Lower lobe of right lung (tissue), 2 donors: ENCODE measurements around the gene SARDH. TPM values are rescaled to one million over a fixed set of nuclear protein-coding genes. Genes with fewer than 3 reads are reported as not detected.
A peak's percentile ranks its signal among the peaks of the same experiment; 100 is the strongest.

Source experiments
- ATAC-seq, 2 donors: fragments of 200-7000 bp; cut with Tn5 transposase; one replicate each; pipeline ENCODE4 v1.9.1; 2020 to 2022; ENCODE audit warnings: mild to moderate bottlenecking in 2 of 2, moderate library complexity in 2 of 2
- DNase-seq: peaks from one replicate; pipeline ENCODE4 v3.0.0-alpha.2; 2020
- H3K27ac ChIP-seq: fragments of 200-600 bp; one replicate; pipeline ENCODE4 v1.8.0; 2022
- H3K27me3 ChIP-seq: fragments of 200-600 bp; one replicate; pipeline ENCODE4 v1.8.0; 2022; ENCODE audit warnings: low read depth
- H3K36me3 ChIP-seq: fragments of 200-600 bp; one replicate; pipeline ENCODE4 v1.8.0; 2022; ENCODE audit warnings: mild to moderate bottlenecking
- H3K4me1 ChIP-seq: fragments of 200-600 bp; one replicate; pipeline ENCODE4 v1.8.0; 2022
- H3K4me3 ChIP-seq: fragments of 200-600 bp; one replicate; pipeline ENCODE4 v1.8.0; 2022; ENCODE audit warnings: mild to moderate bottlenecking
- H3K9me3 ChIP-seq: fragments of 200-600 bp; one replicate; pipeline ENCODE4 v1.8.0; 2022
- intact Hi-C: fragments of 100-400 bp; cut with DNase I; formaldehyde crosslinking; loops from one replicate; pipeline ENCODE4 v1.11.0; 2022
- total RNA-seq: library from RNA; stranded (reverse); fragmentation: NEBNext Ultra II Directional; extraction: Animal tissue kit (Norgen Biotek cat#: 25700); gene quantifications from one replicate; pipeline ENCODE4 v1.2.1, GENCODE V29; 2021
- TF ChIP-seq, protein P1 (sequence below): fragments of 200-600 bp; IDR thresholded peaks from one replicate; pipeline ENCODE4 v1.8.0; 2022; ENCODE audit warnings: antibody characterized with exemption, mild to moderate bottlenecking
- donor health status: DM: no; HTN: yes; CAD: no; lungs with severe emphysema.

The SARDH gene
- total RNA-seq, 1 donor from 2014 or later = 3.4 TPM

GRCh38 chr9:133740911-133741310 is 2.8 kb upstream of the SARDH start:
- no peak overlapping the region for H3K4me3 ChIP-seq
- H3K4me1 ChIP-seq = peaks cover 13% of the 10 kb centered on the region
- no peaks in the 10 kb centered on the region for H3K36me3 ChIP-seq
- intact Hi-C loops = no loop called here
- H3K9me3 ChIP-seq = no peaks in the 10 kb centered on the region
- TF ChIP-seq, protein P1, sequence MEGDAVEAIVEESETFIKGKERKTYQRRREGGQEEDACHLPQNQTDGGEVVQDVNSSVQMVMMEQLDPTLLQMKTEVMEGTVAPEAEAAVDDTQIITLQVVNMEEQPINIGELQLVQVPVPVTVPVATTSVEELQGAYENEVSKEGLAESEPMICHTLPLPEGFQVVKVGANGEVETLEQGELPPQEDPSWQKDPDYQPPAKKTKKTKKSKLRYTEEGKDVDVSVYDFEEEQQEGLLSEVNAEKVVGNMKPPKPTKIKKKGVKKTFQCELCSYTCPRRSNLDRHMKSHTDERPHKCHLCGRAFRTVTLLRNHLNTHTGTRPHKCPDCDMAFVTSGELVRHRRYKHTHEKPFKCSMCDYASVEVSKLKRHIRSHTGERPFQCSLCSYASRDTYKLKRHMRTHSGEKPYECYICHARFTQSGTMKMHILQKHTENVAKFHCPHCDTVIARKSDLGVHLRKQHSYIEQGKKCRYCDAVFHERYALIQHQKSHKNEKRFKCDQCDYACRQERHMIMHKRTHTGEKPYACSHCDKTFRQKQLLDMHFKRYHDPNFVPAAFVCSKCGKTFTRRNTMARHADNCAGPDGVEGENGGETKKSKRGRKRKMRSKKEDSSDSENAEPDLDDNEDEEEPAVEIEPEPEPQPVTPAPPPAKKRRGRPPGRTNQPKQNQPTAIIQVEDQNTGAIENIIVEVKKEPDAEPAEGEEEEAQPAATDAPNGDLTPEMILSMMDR = no peak
- ATAC-seq = no peak
- H3K27ac ChIP-seq = no peak overlapping the region
- DNase-seq = no peak
- H3K27me3 ChIP-seq = no peaks in the 10 kb centered on the region

- intact Hi-C loops = no loop called here
- DNase-seq = no peak
- Histone ChIP-seq H3K36me3 (no peaks in the 10 kb centered on the region), H3K27me3 (no peaks in the 10 kb centered on the region), H3K27ac (no peak overlapping the region), H3K9me3 (no peaks in the 10 kb centered on the region), H3K4me3 (no peak overlapping the region), H3K4me1 (peaks cover 13% of the 10 kb centered on the region)
- TF ChIP-seq, protein P1 = no peak
- no peak for ATAC-seq
These were observed 1.5 kb upstream of the SARDH start for GRCh38 chr9:133739408-133740280.

DNA sequence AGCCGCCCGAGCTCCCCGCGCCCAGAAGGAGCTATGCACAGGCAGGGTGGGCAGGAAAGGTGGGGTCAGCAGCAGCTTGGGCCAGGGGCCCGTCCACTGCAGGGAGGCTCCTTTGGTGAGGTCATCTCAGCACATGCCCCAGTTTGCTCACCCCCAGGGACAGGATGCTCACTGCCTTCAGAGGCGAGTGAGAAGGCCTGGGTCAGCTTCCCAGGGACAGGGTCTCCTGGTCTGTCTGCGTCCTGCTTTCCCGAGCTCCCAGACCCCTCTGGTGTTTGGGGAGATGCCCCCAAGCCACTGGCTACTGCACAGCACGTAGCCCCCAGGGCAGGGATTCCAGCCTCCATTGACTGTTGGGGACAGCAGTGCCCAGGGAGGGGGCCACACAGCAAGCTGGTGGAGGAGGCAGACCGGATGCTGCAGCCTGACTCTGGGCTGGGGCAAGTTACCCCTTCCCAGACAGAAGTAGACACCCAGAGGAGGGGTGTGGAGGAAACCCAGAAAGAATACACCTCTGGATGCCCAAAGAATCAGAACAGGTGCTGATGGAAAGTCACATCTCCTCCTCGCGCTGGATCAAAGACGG is 581 bp upstream of the SARDH start:
- Histone ChIP-seq H3K4me1 (peaks cover 13% of the 10 kb centered on the region), H3K4me3 (peak overlapping the region; percentile 53), H3K27me3 (no peaks in the 10 kb centered on the region), H3K27ac (no peak overlapping the region), H3K36me3 (no peaks in the 10 kb centered on the region), H3K9me3 (no peaks in the 10 kb centered on the region)
- intact Hi-C loops = no loop called here
- TF ChIP-seq, protein P1 = no peak
- ATAC-seq (no peak), DNase-seq (no peak)

GRCh38 chr9:133737071-133737773 is 930 bp downstream of the SARDH start:
- Histone ChIP-seq H3K36me3 (no peaks in the 10 kb centered on the region), H3K4me1 (peaks cover 13% of the 10 kb centered on the region), H3K27ac (no peak overlapping the region), H3K27me3 (no peaks in the 10 kb centered on the region), H3K9me3 (no peaks in the 10 kb centered on the region), H3K4me3 (peak overlapping the region; percentile 53)
- TF ChIP-seq, protein P1 = no peak
- DNase-seq = no peak
- intact Hi-C loops = no loop called here
- ATAC-seq = peak in 1 of 2 donors; percentile 15

- H3K4me3 ChIP-seq = no peak overlapping the region
- H3K4me1 ChIP-seq = peaks cover 13% of the 10 kb centered on the region
- no peak overlapping the region for H3K27ac ChIP-seq
- TF ChIP-seq, protein P1 = no peak
- ATAC-seq (no peak), DNase-seq (no peak)
- intact Hi-C loops = no loop called here
- H3K9me3 ChIP-seq = no peaks in the 10 kb centered on the region
- peaks cover 7% of the 10 kb centered on the region for H3K27me3 ChIP-seq
- H3K36me3 ChIP-seq = no peaks in the 10 kb centered on the region
These were observed 2.2 kb downstream of the SARDH start for GRCh38 chr9:133735931-133736330.
